GM10847 (cell line): ENCODE data around the gene FBXW4.

Experiments
- POLR2A ChIP-seq: IDR thresholded peaks from 2 replicates; pipeline ENCODE4 v1.6.1; 2011; ENCODE audit not compliant: insufficient read length; ENCODE audit errors: extremely low read depth

Gene FBXW4

GRCh38 chr10:101588879-101589278 lies 106.1 kb downstream of the FBXW4 start:
- TF ChIP-seq POLR2A, result no peak

GRCh38 chr10:101587725-101588653 lies 107.0 kb downstream of the FBXW4 start, which contains the start of the genes DPCD and POLL:
TSS of gene DPCD (plus strand) at chr10:101588321. CDS start at chr10:101588337, 16 bp downstream.
TSS of gene POLL (minus strand) at chr10:101588257. CDS start at chr10:101587360, 897 bp downstream.
- TF ChIP-seq POLR2A, result peak; percentile 32

- TF ChIP-seq POLR2A, result no peak
Observed at GRCh38 chr10:101585841-101586240, 109.1 kb downstream of the FBXW4 start.

- TF ChIP-seq POLR2A, result no peak
Observed at GRCh38 chr10:101580486-101581399, 114.2 kb downstream of the FBXW4 start.

- no peak for TF ChIP-seq POLR2A
Observed at GRCh38 chr10:101579516-101579870, 115.5 kb downstream of the FBXW4 start.

GRCh38 chr10:101578803-101579515 lies 116.0 kb downstream of the FBXW4 start:
- TF ChIP-seq POLR2A, result no peak

GRCh38 chr10:101578192-101578591 lies 116.8 kb downstream of the FBXW4 start:
- TF ChIP-seq POLR2A, result no peak

GRCh38 chr10:101577121-101577871 lies 117.7 kb downstream of the FBXW4 start:
- TF ChIP-seq POLR2A, result no peak

- TF ChIP-seq POLR2A, result no peak
Observed at GRCh38 chr10:101576211-101576863, 118.6 kb downstream of the FBXW4 start.

- TF ChIP-seq POLR2A, result no peak
Observed at GRCh38 chr10:101575580-101576210, 119.3 kb downstream of the FBXW4 start.

DNA sequence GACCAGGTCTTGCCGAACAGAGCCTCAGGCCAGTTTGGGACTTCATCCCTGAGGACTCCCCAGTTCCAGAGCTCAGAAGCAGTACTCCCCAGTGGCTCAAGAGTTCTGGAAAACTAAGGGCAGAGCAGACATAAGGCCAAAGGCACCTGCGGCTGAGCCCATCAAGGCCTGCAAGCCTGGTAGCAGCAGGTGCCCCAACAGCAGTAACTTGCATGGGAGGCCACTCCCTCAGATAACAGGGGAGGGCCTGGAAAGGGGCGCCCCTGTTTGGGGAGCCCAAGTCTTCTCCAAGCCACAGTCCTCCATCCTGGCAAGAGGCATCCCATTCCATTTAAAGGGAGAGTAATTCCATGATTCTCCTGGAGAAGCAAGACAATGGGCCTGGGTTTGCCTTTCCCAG lies 119.9 kb downstream of the FBXW4 start:
- TF ChIP-seq POLR2A, result no peak

- no peak for TF ChIP-seq POLR2A
Observed at GRCh38 chr10:101573885-101574753, 120.9 kb downstream of the FBXW4 start.
